Activated T-helper 2 cell treated with anti-CD3 and anti-CD28 coated beads, Interferon-gamma antibody, Interleukin-2, Interleukin-4, amounts not matched to agents 10 μg/mL and 5 μg/mL and 100 μg/mL, durations not matched to agents 14 hours and 24 hours and 36 hours (primary cell): Measurements from ENCODE around the gene MAML3. TPM values are rescaled to one million over a fixed set of nuclear protein-coding genes. Genes with fewer than 3 reads are reported as not detected.

Source experiments
- DNase-seq: peaks from one replicate; pipeline ENCODE4 v3.0.0; 2021; ENCODE audit warnings: low spot score
- H3K27ac Mint-ChIP-seq: one replicate; pipeline ENCODE4 v1.8.0; 2021; ENCODE audit warnings: mixed read lengths
- H3K27me3 Mint-ChIP-seq: one replicate; pipeline ENCODE4 v1.8.0; 2021; ENCODE audit warnings: low read depth, mixed read lengths
- H3K36me3 Mint-ChIP-seq: one replicate; pipeline ENCODE4 v1.8.0; 2021; ENCODE audit warnings: low read depth, mixed read lengths
- H3K4me1 Mint-ChIP-seq: one replicate; pipeline ENCODE4 v1.8.0; 2021; ENCODE audit warnings: low read depth, mixed read lengths
- H3K4me3 Mint-ChIP-seq: one replicate; pipeline ENCODE4 v1.8.0; 2021; ENCODE audit warnings: low read depth, mild to moderate bottlenecking, moderate library complexity, mixed read lengths
- H3K9me3 Mint-ChIP-seq: one replicate; pipeline ENCODE4 v1.8.0; 2021; ENCODE audit warnings: mixed read lengths
- intact Hi-C: fragments of 100-400 bp; cut with micrococcal nuclease; formaldehyde crosslinking; loops from one replicate; pipeline ENCODE4 v1.15.1; 2023
- total RNA-seq: library from RNA; stranded (reverse); gene quantifications from 2 replicates; pipeline ENCODE4 v1.2.3, GENCODE V29; 2022

The MAML3 gene
- total RNA-seq, 1 donor from 2014 or later, result 3.3 TPM

- intact Hi-C loops, result no loop called here
- Mint-ChIP-seq H3K9me3 (no peaks in the 10 kb centered on the region), H3K27me3 (peaks cover 5% of the 10 kb centered on the region), H3K4me1 (no peaks in the 10 kb centered on the region), H3K36me3 (peaks cover 4% of the 10 kb centered on the region), H3K27ac (no peak overlapping the region), H3K4me3 (no peak overlapping the region)
- no peak for DNase-seq
These were observed 265.8 kb downstream of the MAML3 start for GRCh38 chr4:139887962-139888735.

- intact Hi-C loops, result no loop called here
- no peak overlapping the region for H3K4me3 Mint-ChIP-seq
- no peaks in the 10 kb centered on the region for H3K4me1 Mint-ChIP-seq
- peaks cover 10% of the 10 kb centered on the region for H3K27me3 Mint-ChIP-seq
- DNase-seq, result no peak
- no peak overlapping the region for H3K27ac Mint-ChIP-seq
- peaks cover 4% of the 10 kb centered on the region for H3K36me3 Mint-ChIP-seq
- no peaks in the 10 kb centered on the region for H3K9me3 Mint-ChIP-seq
These were observed 266.6 kb downstream of the MAML3 start for GRCh38 chr4:139887376-139887802.

GRCh38 chr4:139886798-139887197 is 267.2 kb downstream of the MAML3 start:
- peaks cover 4% of the 10 kb centered on the region for H3K36me3 Mint-ChIP-seq
- DNase-seq, result no peak
- intact Hi-C loops, result no loop called here
- no peaks in the 10 kb centered on the region for H3K4me1 Mint-ChIP-seq
- no peak overlapping the region for H3K4me3 Mint-ChIP-seq
- no peak overlapping the region for H3K27ac Mint-ChIP-seq
- H3K9me3 Mint-ChIP-seq, result no peaks in the 10 kb centered on the region
- peaks cover 10% of the 10 kb centered on the region for H3K27me3 Mint-ChIP-seq

GRCh38 chr4:139884438-139884837 is 269.5 kb downstream of the MAML3 start:
- intact Hi-C loops, result no loop called here

GRCh38 chr4:139880841-139881240 is 273.1 kb downstream of the MAML3 start:
- Mint-ChIP-seq H3K27ac (no peak overlapping the region), H3K4me1 (no peaks in the 10 kb centered on the region), H3K27me3 (peaks cover 16% of the 10 kb centered on the region), H3K9me3 (no peaks in the 10 kb centered on the region), H3K4me3 (no peak overlapping the region), H3K36me3 (no peaks in the 10 kb centered on the region)
- no peak for DNase-seq
- intact Hi-C loops, result no loop called here

More at GRCh38 chr4:139884438-139884837, 269.5 kb downstream of the MAML3 start:
- DNase-seq, result no peak
- H3K36me3 Mint-ChIP-seq, result peaks cover 2% of the 10 kb centered on the region
- no peaks in the 10 kb centered on the region for H3K9me3 Mint-ChIP-seq
- H3K4me3 Mint-ChIP-seq, result no peak overlapping the region
- no peaks in the 10 kb centered on the region for H3K4me1 Mint-ChIP-seq
- H3K27ac Mint-ChIP-seq, result no peak overlapping the region
- peaks cover 14% of the 10 kb centered on the region for H3K27me3 Mint-ChIP-seq

GRCh38 chr4:139878050-139878449 is 275.9 kb downstream of the MAML3 start:
- Mint-ChIP-seq H3K27me3 (peaks cover 12% of the 10 kb centered on the region), H3K27ac (no peak overlapping the region), H3K4me1 (peaks cover 3% of the 10 kb centered on the region), H3K36me3 (peaks cover 4% of the 10 kb centered on the region), H3K4me3 (no peak overlapping the region), H3K9me3 (no peaks in the 10 kb centered on the region)
- intact Hi-C loops, result no loop called here
- no peak for DNase-seq

GRCh38 chr4:139876337-139876941 is 277.5 kb downstream of the MAML3 start:
- Mint-ChIP-seq H3K4me1 (peaks cover 9% of the 10 kb centered on the region), H3K27ac (no peak overlapping the region)
- no peak for DNase-seq

GRCh38 chr4:139875411-139875825 is 278.6 kb downstream of the MAML3 start:
- Mint-ChIP-seq H3K9me3 (no peaks in the 10 kb centered on the region), H3K4me3 (no peak overlapping the region)
- no peak for DNase-seq

More at GRCh38 chr4:139876337-139876941, 277.5 kb downstream of the MAML3 start:
- intact Hi-C loops, result no loop called here
- H3K36me3 Mint-ChIP-seq, result peaks cover 4% of the 10 kb centered on the region
- H3K27me3 Mint-ChIP-seq, result peaks cover 10% of the 10 kb centered on the region
- H3K4me3 Mint-ChIP-seq, result no peak overlapping the region
- H3K9me3 Mint-ChIP-seq, result no peaks in the 10 kb centered on the region

GRCh38 chr4:139873111-139873860 is 280.7 kb downstream of the MAML3 start:
- peaks cover 11% of the 10 kb centered on the region for H3K4me1 Mint-ChIP-seq
- H3K36me3 Mint-ChIP-seq, result peaks cover 4% of the 10 kb centered on the region
- H3K27ac Mint-ChIP-seq, result no peak overlapping the region
- peaks cover 18% of the 10 kb centered on the region for H3K27me3 Mint-ChIP-seq
- H3K9me3 Mint-ChIP-seq, result no peaks in the 10 kb centered on the region
- H3K4me3 Mint-ChIP-seq, result no peak overlapping the region
- DNase-seq, result no peak
- intact Hi-C loops, result no loop called here

More at GRCh38 chr4:139875411-139875825, 278.6 kb downstream of the MAML3 start:
- intact Hi-C loops, result no loop called here
- peaks cover 11% of the 10 kb centered on the region for H3K4me1 Mint-ChIP-seq
- H3K27ac Mint-ChIP-seq, result no peak overlapping the region
- peaks cover 4% of the 10 kb centered on the region for H3K36me3 Mint-ChIP-seq
- H3K27me3 Mint-ChIP-seq, result peaks cover 11% of the 10 kb centered on the region

GRCh38 chr4:139872274-139872673 is 281.7 kb downstream of the MAML3 start:
- Mint-ChIP-seq H3K27ac (no peak overlapping the region), H3K36me3 (peaks cover 4% of the 10 kb centered on the region)

GRCh38 chr4:139869810-139870209 is 284.2 kb downstream of the MAML3 start:
- Mint-ChIP-seq H3K36me3 (peaks cover 4% of the 10 kb centered on the region), H3K27me3 (peaks cover 25% of the 10 kb centered on the region), H3K9me3 (no peaks in the 10 kb centered on the region), H3K4me1 (peaks cover 11% of the 10 kb centered on the region), H3K27ac (no peak overlapping the region), H3K4me3 (no peak overlapping the region)
- intact Hi-C loops, result no loop called here
- DNase-seq, result no peak

More at GRCh38 chr4:139872274-139872673, 281.7 kb downstream of the MAML3 start:
- no peak for DNase-seq
- Mint-ChIP-seq H3K4me1 (peaks cover 11% of the 10 kb centered on the region), H3K4me3 (no peak overlapping the region), H3K9me3 (no peaks in the 10 kb centered on the region), H3K27me3 (peaks cover 16% of the 10 kb centered on the region)
- intact Hi-C loops, result no loop called here

- DNase-seq, result no peak
- Mint-ChIP-seq H3K4me1 (peaks cover 1% of the 10 kb centered on the region), H3K27ac (no peak overlapping the region), H3K36me3 (no peaks in the 10 kb centered on the region), H3K4me3 (no peak overlapping the region), H3K9me3 (no peaks in the 10 kb centered on the region), H3K27me3 (peaks cover 25% of the 10 kb centered on the region)
- intact Hi-C loops, result no loop called here
These were observed 287.6 kb downstream of the MAML3 start for GRCh38 chr4:139866276-139866962.
